CD4-positive, alpha-beta T cell (primary cell): ENCODE data around the gene APP. TPM values are rescaled to one million over a fixed set of nuclear protein-coding genes. Genes with fewer than 3 reads are reported as not detected.

Experiments
- ATAC-seq: fragments of 200-7000 bp; cut with Tn5 transposase; one replicate; pipeline ENCODE4 v1.10.0; 2022; ENCODE audit warnings: mild to moderate bottlenecking; ENCODE audit not compliant: poor library complexity
- CTCF ChIA-PET: fragments of 350-600 bp; sonication (Branson Sonifier 250); formaldehyde crosslinking; loops from one replicate; lab custom pipeline; 2021; ENCODE audit warnings: antibody characterized with exemption, inconsistent platforms; lab: Charles Lee
- POLR2A ChIA-PET: fragments of 350-600 bp; sonication (Branson Sonifier 250); formaldehyde crosslinking; loops from one replicate; lab custom pipeline; 2021; ENCODE audit warnings: antibody characterized with exemption, inconsistent platforms; lab: Charles Lee
- DNase-seq, 14 experiments: peaks; one replicate each; pipeline ENCODE4 v3.0.0-alpha.2; 2013 to 2020; ENCODE audit warnings: mixed read lengths in 2 of 14
- H3K27ac ChIP-seq, 2 donors: one replicate each; pipeline versions ENCODE4 v1.5.1 to v1.7.0; 2013; ENCODE audit warnings: low read length in 2 of 2, low read depth in 1 of 2, mild to moderate bottlenecking in 1 of 2
- H3K27me3 ChIP-seq, 2 experiments: 1 replicate in 1 of 2; 2 replicates in 1 of 2; pipeline versions ENCODE4 v1.6.1 to v1.7.0; 2013; ENCODE audit warnings: low read length in 2 of 2, control low read depth in 1 of 2, mild to moderate bottlenecking in 1 of 2, moderate library complexity in 1 of 2; ENCODE audit not compliant: insufficient read depth in 2 of 2, control insufficient read depth in 1 of 2
- H3K36me3 ChIP-seq: one replicate; pipeline ENCODE4 v1.6.1; 2013; ENCODE audit warnings: low read length, control low read depth; ENCODE audit not compliant: insufficient read depth
- H3K4me1 ChIP-seq: one replicate; pipeline ENCODE4 v1.6.1; 2013; ENCODE audit warnings: low read length, control low read depth; ENCODE audit not compliant: insufficient read depth
- H3K4me3 ChIP-seq: one replicate; pipeline ENCODE4 v1.5.1; 2013; ENCODE audit warnings: mild to moderate bottlenecking, low read length, moderate library complexity
- H3K9me3 ChIP-seq, 2 experiments: 1 replicate in 1 of 2; 2 replicates in 1 of 2; pipeline versions ENCODE4 v1.6.1 to v1.7.0; 2013; ENCODE audit warnings: low read length in 2 of 2, mild to moderate bottlenecking in 2 of 2, control low read depth in 1 of 2, moderate library complexity in 1 of 2; ENCODE audit not compliant: control insufficient read depth in 1 of 2, insufficient read depth in 1 of 2
- H3K27ac Mint-ChIP-seq: one replicate; pipeline ENCODE4 v1.8.0; 2020; ENCODE audit warnings: mixed read lengths
- H3K27me3 Mint-ChIP-seq: one replicate; pipeline ENCODE4 v1.8.0; 2021; ENCODE audit warnings: mixed read lengths
- H3K36me3 Mint-ChIP-seq: one replicate; pipeline ENCODE4 v1.8.0; 2021; ENCODE audit warnings: low read depth, mixed read lengths
- H3K4me1 Mint-ChIP-seq: one replicate; pipeline ENCODE4 v1.8.0; 2021; ENCODE audit warnings: low read depth, mixed read lengths
- H3K4me3 Mint-ChIP-seq: one replicate; pipeline ENCODE4 v1.8.0; 2020; ENCODE audit warnings: mild to moderate bottlenecking, mixed read lengths
- H3K9me3 Mint-ChIP-seq: one replicate; pipeline ENCODE4 v1.8.0; 2020; ENCODE audit warnings: mixed read lengths
- intact Hi-C, 2 experiments: fragments of 100-400 bp; cut with DNase I in 1 of 2; cut with micrococcal nuclease in 1 of 2; formaldehyde crosslinking; loops; one replicate each; pipeline versions ENCODE4 v1.15.1 to v1.9.0; 2023 to 2025; cut with DNase I, micrococcal nuclease
- total RNA-seq, 174 experiments: library from RNA in 2 of 174; stranded (reverse) in 2 of 174; gene quantifications; one replicate each; pipeline ENCODE4 v1.2.3 and lab custom pipeline; 2021 to 2026
- TF ChIP-seq, protein P1 (sequence below): fragments of 200-600 bp; IDR thresholded peaks from one replicate; pipeline ENCODE4 v1.8.0; 2022; ENCODE audit warnings: antibody characterized with exemption, mild to moderate bottlenecking

APP gene
- total RNA-seq, 2 experiments from 2014 or later, result 43.6 to 44.4 TPM

GRCh38 chr21:26087223-26087918 is 83.2 kb downstream of the APP start:
- no peaks in the 10 kb centered on the region for H3K27me3 ChIP-seq
- TF ChIP-seq, protein P1, sequence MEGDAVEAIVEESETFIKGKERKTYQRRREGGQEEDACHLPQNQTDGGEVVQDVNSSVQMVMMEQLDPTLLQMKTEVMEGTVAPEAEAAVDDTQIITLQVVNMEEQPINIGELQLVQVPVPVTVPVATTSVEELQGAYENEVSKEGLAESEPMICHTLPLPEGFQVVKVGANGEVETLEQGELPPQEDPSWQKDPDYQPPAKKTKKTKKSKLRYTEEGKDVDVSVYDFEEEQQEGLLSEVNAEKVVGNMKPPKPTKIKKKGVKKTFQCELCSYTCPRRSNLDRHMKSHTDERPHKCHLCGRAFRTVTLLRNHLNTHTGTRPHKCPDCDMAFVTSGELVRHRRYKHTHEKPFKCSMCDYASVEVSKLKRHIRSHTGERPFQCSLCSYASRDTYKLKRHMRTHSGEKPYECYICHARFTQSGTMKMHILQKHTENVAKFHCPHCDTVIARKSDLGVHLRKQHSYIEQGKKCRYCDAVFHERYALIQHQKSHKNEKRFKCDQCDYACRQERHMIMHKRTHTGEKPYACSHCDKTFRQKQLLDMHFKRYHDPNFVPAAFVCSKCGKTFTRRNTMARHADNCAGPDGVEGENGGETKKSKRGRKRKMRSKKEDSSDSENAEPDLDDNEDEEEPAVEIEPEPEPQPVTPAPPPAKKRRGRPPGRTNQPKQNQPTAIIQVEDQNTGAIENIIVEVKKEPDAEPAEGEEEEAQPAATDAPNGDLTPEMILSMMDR, result no peak
- no peak overlapping the region for H3K27ac Mint-ChIP-seq
- no peak overlapping the region for H3K4me3 Mint-ChIP-seq
- H3K36me3 ChIP-seq, result peaks cover 5% of the 10 kb centered on the region
- ChIA-PET POLR2A (no interaction called here), CTCF (no interaction called here)
- H3K27me3 Mint-ChIP-seq, result no peaks in the 10 kb centered on the region
- intact Hi-C loops, result no loop called here
- H3K9me3 ChIP-seq, result peaks cover 0 to 4% of the 10 kb centered on the region in 2 experiments
- H3K27ac ChIP-seq, result no peak overlapping the region
- H3K4me3 ChIP-seq, result no peak overlapping the region
- no peaks in the 10 kb centered on the region for H3K9me3 Mint-ChIP-seq
- no peaks in the 10 kb centered on the region for H3K4me1 ChIP-seq
- H3K4me1 Mint-ChIP-seq, result peaks cover 18% of the 10 kb centered on the region
- no peak for ATAC-seq
- DNase-seq, result no peak
- H3K36me3 Mint-ChIP-seq, result peaks cover 43% of the 10 kb centered on the region

DNA sequence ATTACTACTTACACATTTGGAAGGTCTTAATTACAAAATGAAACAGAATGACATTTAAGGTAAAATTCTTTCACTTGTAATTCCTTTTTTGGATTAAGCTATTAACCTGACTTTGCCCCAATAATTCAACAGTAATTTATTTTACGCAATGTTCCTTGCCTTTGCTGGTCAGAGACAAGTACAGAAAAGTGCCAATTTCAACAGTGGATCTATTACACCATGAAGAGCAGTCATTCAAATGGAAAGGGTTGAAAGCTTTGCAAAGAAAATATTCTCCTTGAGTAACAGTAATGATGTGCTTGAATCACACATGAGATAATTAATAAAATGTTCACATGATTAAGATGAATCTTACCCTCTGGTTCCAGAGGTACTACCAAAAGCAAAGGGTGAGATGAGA is 84.7 kb downstream of the APP start:
- CTCF ChIA-PET, result no interaction called here
- TF ChIP-seq, protein P1, result no peak
- H3K36me3 ChIP-seq, result peaks cover 5% of the 10 kb centered on the region
- H3K9me3 ChIP-seq, result peaks cover 0 to 4% of the 10 kb centered on the region in 2 experiments
- H3K4me1 Mint-ChIP-seq, result peaks cover 18% of the 10 kb centered on the region
- no peak overlapping the region for H3K27ac ChIP-seq
- POLR2A ChIA-PET, result no interaction called here
- no peak for ATAC-seq
- no peak overlapping the region for H3K4me3 ChIP-seq
- H3K4me3 Mint-ChIP-seq, result no peak overlapping the region
- no peaks in the 10 kb centered on the region for H3K9me3 Mint-ChIP-seq
- no peaks in the 10 kb centered on the region for H3K27me3 Mint-ChIP-seq
- no peaks in the 10 kb centered on the region for H3K27me3 ChIP-seq
- peaks cover 43% of the 10 kb centered on the region for H3K36me3 Mint-ChIP-seq
- H3K4me1 ChIP-seq, result no peaks in the 10 kb centered on the region
- H3K27ac Mint-ChIP-seq, result no peak overlapping the region
- intact Hi-C loops, result no loop called here
- DNase-seq, result no peak

- Histone ChIP-seq H3K27ac (no peak overlapping the region), H3K4me1 (no peaks in the 10 kb centered on the region), H3K4me3 (no peak overlapping the region), H3K9me3 (peaks cover 0 to 4% of the 10 kb centered on the region in 2 experiments), H3K27me3 (no peaks in the 10 kb centered on the region), H3K36me3 (peaks cover 5% of the 10 kb centered on the region)
- Mint-ChIP-seq H3K9me3 (no peaks in the 10 kb centered on the region), H3K27ac (no peak overlapping the region), H3K36me3 (peaks cover 38% of the 10 kb centered on the region), H3K4me3 (no peak overlapping the region), H3K4me1 (peaks cover 18% of the 10 kb centered on the region), H3K27me3 (no peaks in the 10 kb centered on the region)
- TF ChIP-seq, protein P1, result no peak
- CTCF ChIA-PET, result no interaction called here
- DNase-seq, result no peak
- intact Hi-C loops, result no loop called here
- POLR2A ChIA-PET, result no interaction called here
- ATAC-seq, result no peak
These were observed 85.4 kb downstream of the APP start for GRCh38 chr21:26085127-26085526.
